NT2/D1 (cell line): Measurements from ENCODE around the gene EFNA4.

ENCODE experiments used
- SUZ12 ChIP-seq: IDR thresholded peaks from 2 replicates; pipeline ENCODE4 v1.6.1; 2011; ENCODE audit not compliant: insufficient read length, insufficient read depth; ENCODE audit errors: extremely low read depth
- YY1 ChIP-seq: IDR thresholded peaks from 2 replicates; pipeline ENCODE4 v1.6.1; 2011; ENCODE audit not compliant: insufficient read length, insufficient read depth
- ZNF274 ChIP-seq: IDR thresholded peaks from 2 replicates; pipeline ENCODE4 v1.6.1; 2011; ENCODE audit warnings: mild to moderate bottlenecking, low read depth, low read length

DNA sequence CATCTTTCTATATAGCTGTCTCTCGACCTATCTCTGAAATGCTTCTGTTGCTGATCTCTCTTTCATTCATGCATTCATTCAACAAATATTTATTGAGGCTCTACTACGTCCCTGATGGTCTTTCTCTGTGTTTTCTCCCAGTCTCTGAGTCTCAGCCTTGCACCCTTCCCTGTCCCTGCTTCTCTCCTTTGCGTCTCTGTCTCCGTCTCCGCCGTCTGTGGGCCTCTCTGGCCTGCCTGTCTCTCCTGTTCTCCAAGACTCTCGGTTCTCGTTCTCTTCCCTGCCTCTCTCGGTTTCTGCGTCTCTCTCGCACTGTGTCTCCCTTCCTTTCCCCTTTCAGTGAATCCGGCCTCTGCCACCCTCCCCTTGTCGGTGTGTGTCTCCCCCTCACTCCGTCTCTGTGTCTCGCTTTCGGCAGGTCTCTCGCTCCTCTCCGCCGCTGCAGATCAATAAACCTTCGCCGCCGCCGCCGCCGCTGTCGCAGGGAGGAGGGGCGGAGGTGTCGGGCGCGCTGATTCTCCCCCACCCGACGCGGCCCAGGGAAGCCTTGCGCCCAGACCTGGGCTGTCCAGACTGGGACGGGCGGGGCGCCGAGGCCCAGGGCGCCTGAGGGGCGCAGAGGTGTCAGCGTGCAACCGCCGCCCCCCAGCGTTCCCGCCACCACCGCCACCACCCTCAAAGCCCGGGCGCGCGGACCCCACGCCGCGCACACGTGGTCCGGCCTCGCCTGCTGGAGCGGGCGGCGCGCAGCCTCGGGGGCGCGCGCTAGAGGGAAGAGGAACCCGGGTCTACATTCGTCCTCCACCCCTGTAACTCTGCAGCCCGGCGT, 18.1 kb downstream of the EFNA4 start:
- TF ChIP-seq ZNF274 = no peak
- TF ChIP-seq YY1 = no peak
- TF ChIP-seq SUZ12 = no peak
